ENCODE data around the gene BCL10. TPM values are rescaled to one million over a fixed set of nuclear protein-coding genes. Genes with fewer than 3 reads are reported as not detected.

BCL10 gene
- total RNA-seq, 1 donor from 2014 or later = 18.5 TPM

GRCh38 chr1:85320371-85321131 lies 44.1 kb upstream of the BCL10 start:
- Mint-ChIP-seq H3K9me3 (no peaks in the 10 kb centered on the region), H3K36me3 (ENCODE audit: low read depth) (peaks cover 2% of the 10 kb centered on the region), H3K4me3 (no peak overlapping the region), H3K27me3 (ENCODE audit: low read depth) (no peaks in the 10 kb centered on the region), H3K27ac (ENCODE audit: unreplicated experiment) (no peak overlapping the region), H3K4me1 (no peaks in the 10 kb centered on the region)
- TF ChIP-seq, protein P1, sequence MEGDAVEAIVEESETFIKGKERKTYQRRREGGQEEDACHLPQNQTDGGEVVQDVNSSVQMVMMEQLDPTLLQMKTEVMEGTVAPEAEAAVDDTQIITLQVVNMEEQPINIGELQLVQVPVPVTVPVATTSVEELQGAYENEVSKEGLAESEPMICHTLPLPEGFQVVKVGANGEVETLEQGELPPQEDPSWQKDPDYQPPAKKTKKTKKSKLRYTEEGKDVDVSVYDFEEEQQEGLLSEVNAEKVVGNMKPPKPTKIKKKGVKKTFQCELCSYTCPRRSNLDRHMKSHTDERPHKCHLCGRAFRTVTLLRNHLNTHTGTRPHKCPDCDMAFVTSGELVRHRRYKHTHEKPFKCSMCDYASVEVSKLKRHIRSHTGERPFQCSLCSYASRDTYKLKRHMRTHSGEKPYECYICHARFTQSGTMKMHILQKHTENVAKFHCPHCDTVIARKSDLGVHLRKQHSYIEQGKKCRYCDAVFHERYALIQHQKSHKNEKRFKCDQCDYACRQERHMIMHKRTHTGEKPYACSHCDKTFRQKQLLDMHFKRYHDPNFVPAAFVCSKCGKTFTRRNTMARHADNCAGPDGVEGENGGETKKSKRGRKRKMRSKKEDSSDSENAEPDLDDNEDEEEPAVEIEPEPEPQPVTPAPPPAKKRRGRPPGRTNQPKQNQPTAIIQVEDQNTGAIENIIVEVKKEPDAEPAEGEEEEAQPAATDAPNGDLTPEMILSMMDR (conservative IDR thresholded peaks at IDR 0.05) = no peak
- DNase-seq (ENCODE audit: low read depth, low spot score) = no peak

GRCh38 chr1:85319931-85320330 lies 43.5 kb upstream of the BCL10 start:
- H3K27me3 Mint-ChIP-seq (ENCODE audit: low read depth) = no peaks in the 10 kb centered on the region
- DNase-seq (ENCODE audit: low read depth, low spot score) = no peak
- TF ChIP-seq, protein P1 (conservative IDR thresholded peaks at IDR 0.05) = no peak
- no peaks in the 10 kb centered on the region for H3K4me1 Mint-ChIP-seq
- H3K4me3 Mint-ChIP-seq = no peak overlapping the region
- H3K36me3 Mint-ChIP-seq (ENCODE audit: low read depth) = peaks cover 2% of the 10 kb centered on the region
- no peaks in the 10 kb centered on the region for H3K9me3 Mint-ChIP-seq
- no peak overlapping the region for H3K27ac Mint-ChIP-seq (ENCODE audit: unreplicated experiment)

DNA sequence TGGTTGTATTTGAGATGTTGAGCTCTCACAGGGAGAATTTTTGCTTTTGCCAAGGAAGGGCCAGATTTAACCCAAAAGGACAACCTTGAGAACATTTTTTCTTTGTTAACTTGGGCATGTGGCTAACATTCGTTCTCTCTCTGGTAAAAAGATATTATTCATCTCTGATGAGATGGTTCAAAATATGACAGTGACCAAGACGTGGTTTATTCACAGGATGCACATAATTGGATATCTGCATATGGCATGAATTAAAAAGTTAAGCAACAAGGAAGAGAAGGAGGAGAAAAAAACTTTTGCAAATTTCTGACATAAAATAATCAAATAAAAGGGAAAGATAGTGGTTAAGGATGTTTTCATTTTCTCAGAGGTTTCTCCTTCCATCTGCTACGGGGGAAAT lies 43.1 kb upstream of the BCL10 start:
- peaks cover 2% of the 10 kb centered on the region for H3K36me3 Mint-ChIP-seq (ENCODE audit: low read depth)
- H3K9me3 Mint-ChIP-seq = no peaks in the 10 kb centered on the region
- H3K4me1 Mint-ChIP-seq = no peaks in the 10 kb centered on the region

GRCh38 chr1:85318217-85318616 lies 41.8 kb upstream of the BCL10 start:
- Mint-ChIP-seq H3K27me3 (ENCODE audit: low read depth) (no peaks in the 10 kb centered on the region), H3K27ac (ENCODE audit: unreplicated experiment) (no peak overlapping the region), H3K36me3 (ENCODE audit: low read depth) (peaks cover 2% of the 10 kb centered on the region), H3K4me3 (no peak overlapping the region), H3K9me3 (no peaks in the 10 kb centered on the region), H3K4me1 (no peaks in the 10 kb centered on the region)
- no peak for DNase-seq (ENCODE audit: low read depth, low spot score)
- TF ChIP-seq, protein P1 (conservative IDR thresholded peaks at IDR 0.05) = no peak

More for the DNA sequence above, 43.1 kb upstream of the BCL10 start:
- no peak overlapping the region for H3K27ac Mint-ChIP-seq (ENCODE audit: unreplicated experiment)
- TF ChIP-seq, protein P1 (conservative IDR thresholded peaks at IDR 0.05) = no peak
- H3K27me3 Mint-ChIP-seq (ENCODE audit: low read depth) = no peaks in the 10 kb centered on the region
- H3K4me3 Mint-ChIP-seq = no peak overlapping the region
- DNase-seq (ENCODE audit: low read depth, low spot score) = no peak

- H3K27me3 Mint-ChIP-seq (ENCODE audit: low read depth) = no peaks in the 10 kb centered on the region
- no peaks in the 10 kb centered on the region for H3K4me1 Mint-ChIP-seq
- peaks cover 2% of the 10 kb centered on the region for H3K36me3 Mint-ChIP-seq (ENCODE audit: low read depth)
- no peaks in the 10 kb centered on the region for H3K9me3 Mint-ChIP-seq
- H3K4me3 Mint-ChIP-seq = no peak overlapping the region
- TF ChIP-seq, protein P1 (conservative IDR thresholded peaks at IDR 0.05) = no peak
- DNase-seq (ENCODE audit: low read depth, low spot score) = no peak
- no peak overlapping the region for H3K27ac Mint-ChIP-seq (ENCODE audit: unreplicated experiment)
Observed at GRCh38 chr1:85317560-85317959, 41.1 kb upstream of the BCL10 start.
